ENCODE measurements around the gene REG3G. TPM values are rescaled to one million over a fixed set of nuclear protein-coding genes. Genes with fewer than 3 reads are reported as not detected.
"Not testable (repeated sequence)": the region's sequence is repeated elsewhere in the genome, so short reads cannot be mapped to it uniquely, and the experiment has no call there.

Gene REG3G
- total and polyA plus RNA-seq, 8 donors, result 0.40 to 6.9 TPM; not detected in 6

GRCh38 chr2:79041032-79041448, 15.5 kb downstream of the REG3G start:
- DNase-seq, result peak in 1 of 2 donors; percentile 58
- H3K36me3 ChIP-seq, result no peaks in the 10 kb centered on the region
- H3K27ac ChIP-seq, result no peak overlapping the region
- WGBS, 5 donors, result 6 to 17% (median 7%) methylated on average over 1 of the region's 1 CpG
- no peaks in the 10 kb centered on the region for H3K4me1 ChIP-seq
- intact Hi-C loops (cut with DNase I; ENCODE audit: low total_unique reads), result no loop called here
- no peaks in the 10 kb centered on the region for H3K9me3 ChIP-seq
- H3K4me3 ChIP-seq, result no peak overlapping the region
- no peaks in the 10 kb centered on the region for H3K27me3 ChIP-seq
- TF ChIP-seq CTCF (IDR thresholded peaks at IDR 0.05), result peak in 3 of 7 experiments; percentile 30 to 51 (median 44)
- no peak for TF ChIP-seq POLR2A (IDR thresholded peaks at IDR 0.05)

GRCh38 chr2:79053486-79053885, 28.0 kb downstream of the REG3G start:
- H3K4me1 ChIP-seq; H3K36me3 ChIP-seq; H3K4me3 ChIP-seq; H3K27ac ChIP-seq; H3K9me3 ChIP-seq; intact Hi-C loops (cut with DNase I; ENCODE audit: low total_unique reads); H3K27me3 ChIP-seq: not testable (repeated sequence)
- peak in 1 of 2 donors; percentile 36 for DNase-seq
- 45 to 71% (median 60%) methylated on average over 4 to 5 of the region's 5 CpGs for WGBS, 5 donors

- DNase-seq, H3K27me3 ChIP-seq: not testable (repeated sequence)
- WGBS, 5 donors, result 58 to 76% (median 69%) methylated on average over 4 to 5 of the region's 5 CpGs
These were observed 29.3 kb downstream of the REG3G start for GRCh38 chr2:79054769-79055168.

GRCh38 chr2:79065201-79065600, 39.7 kb downstream of the REG3G start:
- no peak overlapping the region for H3K4me3 ChIP-seq
- H3K9me3 ChIP-seq, result no peaks in the 10 kb centered on the region
- H3K27ac ChIP-seq, result no peak overlapping the region
- WGBS, 5 donors, result 70 to 91% (median 84%) methylated on average over 2 of the region's 2 CpGs
- no peaks in the 10 kb centered on the region for H3K27me3 ChIP-seq
- DNase-seq, result no peak
- no peaks in the 10 kb centered on the region for H3K36me3 ChIP-seq
- no peaks in the 10 kb centered on the region for H3K4me1 ChIP-seq
- TF ChIP-seq POLR2A (IDR thresholded peaks at IDR 0.05), result no peak
- no peak for TF ChIP-seq CTCF (IDR thresholded peaks at IDR 0.05)
- TF ChIP-seq POLR2AphosphoS5 (IDR thresholded peaks at IDR 0.05), result no peak
- no peak for TF ChIP-seq EP300 (IDR thresholded peaks at IDR 0.05)
- intact Hi-C loops (cut with DNase I; ENCODE audit: low total_unique reads), result no loop called here

More at GRCh38 chr2:79054769-79055168, 29.3 kb downstream of the REG3G start:
- H3K4me1 ChIP-seq; H3K9me3 ChIP-seq; H3K4me3 ChIP-seq; H3K27ac ChIP-seq; H3K36me3 ChIP-seq; intact Hi-C loops (cut with DNase I; ENCODE audit: low total_unique reads): not testable (repeated sequence)

GRCh38 chr2:79071078-79071477, 45.6 kb downstream of the REG3G start:
- H3K4me3 ChIP-seq, result no peak overlapping the region
- no peaks in the 10 kb centered on the region for H3K4me1 ChIP-seq
- no peaks in the 10 kb centered on the region for H3K9me3 ChIP-seq
- 35 to 78% (median 59%) methylated on average over 2 of the region's 2 CpGs for WGBS, 5 donors
- H3K36me3 ChIP-seq, result no peaks in the 10 kb centered on the region
- no peak overlapping the region for H3K27ac ChIP-seq
- H3K27me3 ChIP-seq, result no peaks in the 10 kb centered on the region
- TF ChIP-seq EP300 (IDR thresholded peaks at IDR 0.05) (no peak), CTCF (IDR thresholded peaks at IDR 0.05) (no peak), POLR2A (IDR thresholded peaks at IDR 0.05) (no peak), POLR2AphosphoS5 (IDR thresholded peaks at IDR 0.05) (no peak)
- intact Hi-C loops (cut with DNase I; ENCODE audit: low total_unique reads), result no loop called here
- DNase-seq, result no peak

Other genes starting within 250 kb of the REG3G start
- gene REG1B, start 62.3 kb downstream of the REG3G start, total RNA-seq, result not detected
- gene REG1B, start 62.3 kb downstream of the REG3G start, polyA plus RNA-seq, result 10 to 100 TPM in 1 of 3 donors, 1 to 10 TPM in 2; 1.7 to 52.9 (median 6.2) TPM
- gene REG1A, start 94.8 kb downstream of the REG3G start, total RNA-seq, result 1,000 to 10,000 TPM in 1 of 5 donors, 100 to 1,000 TPM in 1, 10 to 100 TPM in 1, 1 to 10 TPM in 1, not detected in 1; 2.3 to 1,175 (median 170) TPM
- 1,000 to 10,000 TPM in 2 of 3 donors, 100 to 1,000 TPM in 1; 462 to 3,714 (median 1,155) TPM for gene REG1A, start 94.8 kb downstream of the REG3G start, polyA plus RNA-seq
- gene REG3A, start 134.1 kb downstream of the REG3G start, total RNA-seq, result 100 to 1,000 TPM in 1 of 5 donors, 1 to 10 TPM in 2, not detected in 2; 3.1 to 381 (median 9.8) TPM
- gene REG3A, start 134.1 kb downstream of the REG3G start, polyA plus RNA-seq, result 100 to 1,000 TPM in 1 of 3 donors, 10 to 100 TPM in 1, 1 to 10 TPM in 1; 4.4 to 120 (median 73.4) TPM

All from stomach (tissue), 9 donors.